Left ventricle myocardium superior (tissue), 1 donor: ENCODE results near the gene MRPL46. TPM values are rescaled to one million over a fixed set of nuclear protein-coding genes. Genes with fewer than 3 reads are reported as not detected.

ENCODE experiments used
- total RNA-seq: library from RNA; stranded (reverse); fragmentation: NEBNext Ultra II Directional; extraction: Animal tissue kit (Norgen Biotek cat#: 25700); gene quantifications from one replicate; pipeline ENCODE4 v1.2.1, GENCODE V29; 2021
- donor health status: DM: no; HTN: yes; CAD: no; lungs with severe emphysema.

MRPL46 gene
- total RNA-seq, 1 donor from 2014 or later = 68.6 TPM

Other genes with a start within 250 kb of the MRPL46 start
- gene NTRK3, start 210.6 kb downstream of the MRPL46 start, total RNA-seq = 4.0 TPM
- 73.3 TPM for gene MRPS11, start 320 bp upstream of the MRPL46 start, total RNA-seq
- gene DET1, start 79.3 kb upstream of the MRPL46 start, total RNA-seq = 7.6 TPM
- gene AEN, start 154.0 kb upstream of the MRPL46 start, total RNA-seq = 9.8 TPM
- 3.6 TPM for gene ISG20, start 171.6 kb upstream of the MRPL46 start, total RNA-seq